Stimulated activated CD4-positive, alpha-beta T cell treated with anti-CD3 and anti-CD28 coated beads, Interleukin-2, amount 100 ng/mL, for 4 hours (primary cell): ENCODE data around the gene CLIP4.
"Not testable (repeated sequence)": the region's sequence is repeated elsewhere in the genome, so short reads cannot be mapped to it uniquely, and the experiment has no call there.

ENCODE experiments used
- DNase-seq: peaks from one replicate; pipeline ENCODE4 v3.0.0-alpha.2; 2020; ENCODE audit warnings: low read depth

Gene CLIP4

GRCh38 chr2:29114946-29115609 is at the start of gene CLIP4:
Gene CLIP4 (plus strand): TSS chr2:29115415. CDS start chr2:29121389, 5,974 bp downstream.
- peak; percentile 85 for DNase-seq

- DNase-seq: no peak
Measured at GRCh38 chr2:29066271-29066860, 48.8 kb upstream of the CLIP4 start.

DNA sequence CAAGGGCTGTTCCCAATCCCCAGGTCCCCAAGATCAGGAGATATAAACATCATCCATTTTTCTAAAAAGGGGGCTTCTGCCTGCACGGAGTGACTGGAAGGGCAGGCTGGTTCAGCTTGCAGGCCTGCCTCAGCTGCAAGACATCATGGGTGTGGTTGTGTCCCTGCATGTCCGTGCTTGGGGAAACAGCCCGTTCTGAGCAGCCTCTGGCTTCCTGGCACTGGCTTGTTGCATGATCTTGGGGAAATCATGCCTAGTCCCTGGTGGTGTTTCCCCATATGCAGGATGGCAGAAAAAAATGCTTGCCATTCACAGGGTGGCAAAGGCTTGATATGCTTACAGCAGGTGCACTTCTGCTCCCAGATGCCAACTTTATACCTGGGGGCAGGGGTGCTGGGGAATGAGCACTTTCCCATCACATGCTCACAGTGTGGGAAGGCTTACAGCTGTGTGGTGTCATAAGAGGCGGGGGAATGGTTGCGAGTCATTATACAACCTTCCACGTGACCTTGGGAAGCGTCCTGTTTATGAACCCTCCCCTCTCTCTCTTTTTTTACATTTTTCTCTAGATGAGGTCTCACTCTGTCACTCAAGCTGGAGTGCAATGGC is 48.1 kb upstream of the CLIP4 start:
- no peak for DNase-seq

DNA sequence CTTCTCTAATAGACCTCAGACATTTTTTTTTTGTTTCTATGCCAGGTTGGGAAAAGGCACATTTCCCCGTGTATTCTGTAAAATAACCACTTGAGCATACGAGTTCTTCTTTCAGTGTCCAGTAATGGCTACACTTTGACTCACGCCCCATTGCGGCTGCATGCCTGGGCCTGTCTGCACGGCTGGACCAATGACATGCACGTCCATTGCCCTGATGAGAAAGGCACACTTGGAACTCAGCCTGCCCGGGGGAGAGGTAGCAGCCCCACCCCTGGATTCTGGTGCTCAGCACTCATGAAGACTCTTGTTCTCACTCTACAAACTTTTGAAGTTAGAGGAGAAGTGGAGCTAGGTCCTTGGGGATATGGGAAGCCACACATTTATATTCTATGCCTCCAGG is 46.7 kb upstream of the CLIP4 start:
- DNase-seq: no peak

- no peak for DNase-seq
Measured at GRCh38 chr2:29070526-29070925, 44.7 kb upstream of the CLIP4 start.

DNA sequence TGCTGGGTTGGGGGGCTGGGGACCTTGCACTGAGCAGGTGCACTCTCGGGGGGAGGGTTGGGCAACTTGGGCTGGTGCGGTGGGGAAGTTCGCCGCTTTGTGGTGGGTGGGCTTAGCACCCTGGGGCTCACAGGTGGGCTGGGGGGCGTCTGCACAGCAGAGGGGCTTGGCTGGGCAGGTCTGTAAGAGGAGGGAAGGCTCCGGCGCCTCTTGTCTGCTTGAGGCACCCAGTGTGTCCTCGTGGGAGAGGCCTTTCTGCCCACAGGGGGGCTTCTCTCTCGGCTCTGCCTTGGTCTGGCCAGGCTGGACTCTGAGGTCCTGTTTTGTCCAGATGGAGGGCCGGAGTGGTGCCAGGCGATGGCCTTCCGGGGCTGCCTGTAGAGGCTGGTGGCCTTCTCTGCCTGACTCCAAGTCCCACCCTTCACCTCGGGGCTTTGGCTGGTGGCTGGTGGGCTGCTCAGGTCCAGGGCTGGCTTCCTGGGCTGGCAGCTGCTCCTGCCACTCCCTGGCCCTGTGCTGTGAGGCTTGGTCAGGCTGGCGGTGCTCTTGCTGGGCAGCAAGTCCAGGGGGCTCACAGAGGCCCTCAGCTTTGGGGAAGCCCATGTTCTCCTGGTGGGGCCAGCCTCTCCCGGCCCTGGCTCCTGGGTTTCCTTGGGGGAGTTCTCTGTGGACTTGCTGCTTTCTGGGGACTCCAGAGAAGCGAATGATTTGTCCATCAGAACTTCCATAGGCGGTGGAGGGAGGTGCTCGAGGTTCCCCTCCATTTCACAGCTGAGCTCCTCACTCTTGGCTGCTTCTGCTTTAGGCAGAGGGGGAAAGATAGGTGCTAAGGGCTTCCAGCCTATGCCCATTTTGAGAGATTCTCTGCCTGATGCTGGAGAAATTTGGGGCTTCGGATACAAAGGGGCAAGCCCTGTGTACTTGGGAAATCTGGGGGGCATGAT is 43.9 kb upstream of the CLIP4 start:
- DNase-seq: no peak

GRCh38 chr2:29072251-29072650 is 43.0 kb upstream of the CLIP4 start:
- DNase-seq: no peak

GRCh38 chr2:29072971-29073725 is 42.1 kb upstream of the CLIP4 start:
- DNase-seq: no peak

GRCh38 chr2:29073933-29074332 is 41.3 kb upstream of the CLIP4 start:
- no peak for DNase-seq

DNA sequence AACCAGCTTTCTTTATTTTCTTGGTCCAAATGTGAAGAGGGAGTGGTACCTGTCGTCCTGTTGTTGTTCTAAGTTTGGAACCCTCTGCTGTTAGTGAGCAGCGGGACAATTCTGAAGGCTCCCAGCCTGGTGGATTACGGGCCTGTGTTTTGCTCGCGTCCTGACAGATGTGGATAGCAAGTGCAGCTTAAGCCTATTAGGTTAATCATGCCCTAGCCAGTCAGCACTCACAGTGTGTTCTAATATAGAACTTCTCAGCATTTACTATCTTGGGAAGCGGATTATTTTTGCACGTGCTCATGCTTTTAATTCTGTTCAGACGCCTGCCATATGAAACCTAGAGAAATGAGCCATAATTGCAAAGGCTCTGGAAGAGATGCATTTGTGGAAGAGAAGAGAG is 40.8 kb upstream of the CLIP4 start, which contains the start of gene PCARE:
PCARE (minus strand) TSS at position 113 of the 400 bp plus-strand sequence. CDS start 262 bp downstream, outside the sequence.
- no peak for DNase-seq

GRCh38 chr2:29075894-29076705 is 39.1 kb upstream of the CLIP4 start:
- no peak for DNase-seq

- no peak for DNase-seq
Measured at GRCh38 chr2:29079887-29080286, 35.3 kb upstream of the CLIP4 start.

DNA sequence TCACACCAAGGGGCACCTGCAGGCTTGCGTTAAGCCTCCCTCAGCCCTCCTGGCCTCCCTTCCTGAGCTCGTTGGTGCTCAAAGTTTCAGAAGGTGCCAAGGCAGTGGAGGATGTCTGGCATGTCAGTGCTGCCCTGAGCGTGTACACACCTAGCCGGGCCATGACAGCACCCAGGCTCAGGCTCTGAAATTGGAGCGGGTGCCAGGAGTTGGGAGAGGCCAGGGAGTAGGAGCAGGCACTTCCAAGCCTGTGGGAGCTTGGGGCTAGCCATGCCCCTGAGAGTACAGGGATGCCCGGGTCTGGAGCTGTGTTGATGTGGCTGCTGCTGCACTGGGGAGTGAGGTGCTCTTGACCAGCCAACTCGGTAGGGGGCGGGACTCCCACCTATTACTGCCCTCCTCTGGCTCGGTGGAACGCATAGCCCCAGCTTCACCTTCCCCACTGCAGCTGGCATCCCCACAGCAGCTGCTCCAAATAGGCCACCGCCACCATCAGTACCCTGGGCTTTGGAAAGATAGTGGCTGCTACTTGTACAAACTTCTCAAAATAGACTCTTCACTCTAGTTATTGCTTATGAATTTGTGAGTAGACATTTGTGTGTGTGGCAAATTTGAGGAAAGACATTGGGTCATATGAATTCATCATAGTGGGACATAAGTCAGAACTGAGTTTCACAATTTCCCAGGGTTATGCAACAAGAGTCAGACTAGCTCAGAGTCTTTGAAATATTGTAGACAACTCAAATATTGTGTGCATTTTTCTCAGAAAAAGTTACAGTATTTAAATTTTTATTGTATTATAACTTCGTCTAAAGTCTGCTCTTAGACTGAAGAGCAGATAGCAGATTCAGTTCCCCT is 34.1 kb upstream of the CLIP4 start:
- no peak for DNase-seq

GRCh38 chr2:29082804-29083495 is 32.3 kb upstream of the CLIP4 start:
- DNase-seq: no peak

GRCh38 chr2:29084554-29084953 is 30.7 kb upstream of the CLIP4 start:
- no peak for DNase-seq

- not testable (repeated sequence) for DNase-seq
Measured at GRCh38 chr2:29090311-29090710, 24.9 kb upstream of the CLIP4 start.

GRCh38 chr2:29096969-29097368 is 18.2 kb upstream of the CLIP4 start:
- no peak for DNase-seq

DNA sequence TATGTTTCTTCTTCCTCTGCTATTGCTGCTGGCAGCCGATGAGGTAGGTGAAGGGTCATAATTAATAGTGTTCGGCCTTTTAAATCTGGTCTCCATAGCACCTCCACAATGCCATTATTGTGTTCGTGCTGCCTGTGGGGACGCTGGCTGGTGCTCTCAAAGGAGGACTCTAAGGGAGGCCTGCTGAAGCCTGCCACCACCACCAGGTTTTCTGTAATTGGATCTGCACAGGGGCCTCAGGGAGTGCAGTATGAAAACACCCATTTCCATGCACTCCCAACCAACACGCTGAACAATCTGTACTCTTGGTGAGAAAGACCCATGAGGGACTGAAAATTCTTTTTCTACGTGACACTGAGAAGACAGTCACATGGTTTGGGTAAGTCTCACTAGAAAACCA is 17.6 kb upstream of the CLIP4 start:
- no peak for DNase-seq

DNA sequence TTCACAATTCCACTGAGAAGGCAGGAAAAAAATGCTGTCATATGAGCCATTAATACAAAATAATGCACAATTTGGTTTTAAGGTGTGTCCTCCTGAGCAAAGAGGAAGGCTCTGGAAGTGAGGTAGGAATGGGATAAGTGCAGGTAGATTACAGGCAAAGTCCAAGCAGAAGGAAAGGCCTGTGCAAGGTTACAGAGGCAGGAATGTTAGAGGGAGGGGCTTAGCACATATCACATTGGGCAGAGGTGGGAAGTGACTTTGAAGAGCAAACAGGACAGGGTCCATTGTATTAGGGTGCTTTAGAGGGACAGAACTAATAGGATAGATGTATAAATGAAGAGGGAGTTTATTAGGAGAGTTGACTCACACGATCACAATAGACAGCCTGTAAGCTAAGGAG is 14.7 kb upstream of the CLIP4 start:
- DNase-seq: no peak
